HG03460 (cell line): ENCODE results near the gene ACTL7B.
"Not testable (repeated sequence)": the region's sequence is repeated elsewhere in the genome, so short reads cannot be mapped to it uniquely, and the experiment has no call there.

ENCODE experiments used
- ATAC-seq: cut with Tn5 transposase; IDR thresholded peaks from one replicate; pipeline ENCODE4 v1.9.1; 2021; ENCODE audit not compliant: unreplicated experiment

The ACTL7B gene

GRCh38 chr9:108845507-108845906, 10.3 kb downstream of the ACTL7B start:
- ATAC-seq: no peak

- ATAC-seq: no peak
These were observed 10.9 kb downstream of the ACTL7B start for GRCh38 chr9:108844856-108845255.

- no peak for ATAC-seq
These were observed 11.4 kb downstream of the ACTL7B start for GRCh38 chr9:108844391-108844790.

- ATAC-seq: no peak
These were observed 13.0 kb downstream of the ACTL7B start for GRCh38 chr9:108842610-108843295.

GRCh38 chr9:108839561-108839960, 16.2 kb downstream of the ACTL7B start:
- ATAC-seq: not testable (repeated sequence)

GRCh38 chr9:108838017-108838416, 17.8 kb downstream of the ACTL7B start:
- ATAC-seq: no peak

GRCh38 chr9:108837530-108837929, 18.3 kb downstream of the ACTL7B start:
- ATAC-seq: no peak

GRCh38 chr9:108836781-108837180, 19.0 kb downstream of the ACTL7B start:
- ATAC-seq: no peak

- ATAC-seq: no peak
These were observed 19.5 kb downstream of the ACTL7B start for GRCh38 chr9:108836319-108836718.

GRCh38 chr9:108835831-108836230, 20.0 kb downstream of the ACTL7B start:
- no peak for ATAC-seq

GRCh38 chr9:108834959-108835665, 20.7 kb downstream of the ACTL7B start:
- ATAC-seq: peak; percentile 56

GRCh38 chr9:108832179-108832500, 23.6 kb downstream of the ACTL7B start:
- ATAC-seq: no peak

- no peak for ATAC-seq
These were observed 24.1 kb downstream of the ACTL7B start for GRCh38 chr9:108831496-108832178.

- no peak for ATAC-seq
These were observed 25.5 kb downstream of the ACTL7B start for GRCh38 chr9:108830272-108830671.

- ATAC-seq: no peak
These were observed 32.0 kb downstream of the ACTL7B start for GRCh38 chr9:108823829-108824228.

GRCh38 chr9:108816037-108816436, 39.7 kb downstream of the ACTL7B start:
- no peak for ATAC-seq

- no peak for ATAC-seq
These were observed 40.6 kb downstream of the ACTL7B start for GRCh38 chr9:108815156-108815555.

GRCh38 chr9:108813951-108814601, 41.7 kb downstream of the ACTL7B start:
- ATAC-seq: no peak

GRCh38 chr9:108812396-108813025, 43.3 kb downstream of the ACTL7B start:
- ATAC-seq: no peak

- no peak for ATAC-seq
These were observed 43.8 kb downstream of the ACTL7B start for GRCh38 chr9:108811944-108812343.

GRCh38 chr9:108809269-108809668, 46.5 kb downstream of the ACTL7B start:
- ATAC-seq: no peak
